NCI-H345 treated with DMSO at 0.1 percent for 48 hours (cell line): Measurements from ENCODE around the gene TEX22.

ENCODE experiments used
- DNase-seq: peaks from one replicate; lab custom pipeline; 2025; ENCODE audit not compliant: unreplicated experiment; lab: John Stamatoyannopoulos, UW

TEX22 gene

DNA sequence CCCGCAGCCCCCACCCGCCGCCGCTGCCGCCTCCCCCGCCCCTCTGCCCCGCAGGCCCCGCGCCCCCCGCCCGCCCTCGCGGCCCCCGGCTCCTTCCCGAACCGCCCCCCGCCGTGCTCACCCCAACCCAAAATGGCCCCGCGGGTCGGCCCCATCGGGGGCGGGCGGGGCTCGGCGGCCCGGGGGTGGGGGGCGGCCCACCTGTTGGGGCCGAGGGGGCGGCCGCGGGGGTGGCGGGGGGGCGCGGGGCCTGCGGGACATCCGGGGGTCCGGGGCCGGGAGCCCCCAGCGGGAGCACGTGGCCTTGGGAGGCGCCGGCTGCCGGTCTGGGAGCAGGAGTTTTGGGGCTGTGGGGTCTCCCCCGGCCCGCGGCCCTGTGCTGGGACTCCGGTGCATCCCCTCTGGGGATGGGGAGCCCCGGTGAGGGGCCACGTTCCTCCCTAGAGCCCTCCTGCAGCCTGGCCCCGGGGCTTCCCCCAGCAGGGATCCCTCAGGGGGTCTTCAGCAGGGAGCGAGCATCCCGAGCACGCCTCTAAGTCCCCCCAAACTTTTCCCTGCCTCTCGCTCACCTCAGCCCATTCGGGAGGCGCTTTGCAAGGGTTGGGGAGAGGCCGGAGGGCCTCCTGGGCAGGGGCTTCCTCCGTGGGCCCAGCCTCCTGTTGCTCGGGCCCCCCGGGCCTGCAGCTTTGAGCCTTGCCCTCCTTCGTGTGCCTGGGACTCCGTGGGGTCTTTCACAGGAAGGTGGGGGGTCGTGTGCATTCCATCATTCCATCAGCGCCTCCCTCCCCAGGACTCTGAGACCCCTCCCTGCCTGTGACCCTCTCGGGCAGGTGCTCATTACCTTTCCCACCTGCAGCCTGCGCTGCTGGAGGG lies 22.0 kb downstream of the TEX22 start:
- DNase-seq: no peak

DNA sequence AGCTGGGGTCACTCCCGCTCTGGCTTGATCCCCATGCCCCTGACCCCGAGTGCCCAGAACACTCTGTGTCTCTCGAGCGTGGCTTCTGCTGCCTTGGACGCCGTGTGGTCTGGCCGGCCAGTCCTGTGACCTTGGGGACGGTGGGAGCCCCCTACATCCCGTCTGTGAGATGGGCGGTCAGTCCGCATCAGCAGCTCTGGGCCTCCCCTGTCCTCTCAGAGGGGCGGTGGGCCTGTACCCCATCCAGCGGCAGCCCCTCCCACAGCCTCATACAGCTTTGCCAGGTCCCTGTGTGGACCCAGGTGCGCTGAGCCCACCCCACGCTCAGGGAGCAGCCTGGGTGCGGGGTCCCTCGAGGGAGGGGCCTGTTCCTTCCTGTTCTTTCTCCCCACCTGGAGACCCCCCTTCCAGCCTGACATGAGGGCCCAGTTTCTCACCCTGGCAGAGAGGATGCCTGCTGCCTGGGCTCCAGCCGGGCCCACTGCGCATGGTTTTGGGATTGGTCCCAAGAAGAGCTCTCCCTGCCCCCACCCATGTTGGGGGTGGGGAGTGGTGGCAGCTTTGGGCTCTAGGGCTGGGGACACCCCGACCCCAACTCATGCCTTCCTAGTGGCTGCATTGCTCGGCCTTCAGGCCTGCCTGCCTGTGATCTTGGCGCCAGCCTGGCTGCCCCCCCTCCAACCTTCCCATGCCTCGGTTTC lies 22.8 kb downstream of the TEX22 start:
- no peak for DNase-seq

GRCh38 chr14:105421723-105422615 lies 23.6 kb downstream of the TEX22 start:
- DNase-seq: no peak

DNA sequence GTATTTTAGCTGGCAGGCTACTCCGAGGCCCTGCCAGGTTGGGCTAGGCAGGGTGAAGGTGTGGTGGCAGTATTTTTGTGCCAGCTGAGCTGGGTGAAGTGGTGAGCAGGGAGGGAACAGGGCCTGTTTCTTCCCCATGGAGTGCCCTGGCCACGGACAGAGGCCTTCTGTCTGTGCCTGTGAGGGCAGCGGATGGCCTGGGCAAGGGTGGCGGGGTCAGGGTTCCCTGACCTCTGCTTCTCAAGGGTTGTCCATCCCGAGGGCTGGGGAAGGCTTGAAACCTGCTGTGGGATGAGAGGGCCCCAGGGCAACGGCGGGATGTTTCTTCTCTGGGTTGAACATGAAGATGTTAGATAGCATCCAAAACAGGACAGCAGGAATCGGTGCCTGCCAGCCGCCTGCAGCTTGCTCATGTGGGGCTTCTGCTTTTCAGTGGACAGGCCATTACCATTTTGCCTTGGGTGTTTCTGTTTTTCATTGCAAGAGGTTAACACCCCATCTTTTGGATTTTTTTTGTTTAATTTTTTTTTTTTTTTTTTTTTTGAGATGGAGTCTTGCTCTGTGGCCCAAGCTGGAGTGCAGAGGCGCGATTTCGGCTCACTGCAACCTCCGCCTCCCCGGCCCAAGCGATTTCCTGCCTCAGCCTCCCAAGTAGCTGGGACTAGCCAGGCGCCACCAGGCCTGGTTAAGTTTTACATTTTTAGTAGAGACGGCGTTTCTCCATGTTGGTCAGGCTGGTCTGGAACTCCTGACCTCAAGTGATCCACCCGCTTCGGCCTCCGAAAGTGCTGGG lies 24.6 kb downstream of the TEX22 start:
- no peak for DNase-seq

- DNase-seq: no peak
Measured at GRCh38 chr14:105423488-105424195, 25.3 kb downstream of the TEX22 start.

DNA sequence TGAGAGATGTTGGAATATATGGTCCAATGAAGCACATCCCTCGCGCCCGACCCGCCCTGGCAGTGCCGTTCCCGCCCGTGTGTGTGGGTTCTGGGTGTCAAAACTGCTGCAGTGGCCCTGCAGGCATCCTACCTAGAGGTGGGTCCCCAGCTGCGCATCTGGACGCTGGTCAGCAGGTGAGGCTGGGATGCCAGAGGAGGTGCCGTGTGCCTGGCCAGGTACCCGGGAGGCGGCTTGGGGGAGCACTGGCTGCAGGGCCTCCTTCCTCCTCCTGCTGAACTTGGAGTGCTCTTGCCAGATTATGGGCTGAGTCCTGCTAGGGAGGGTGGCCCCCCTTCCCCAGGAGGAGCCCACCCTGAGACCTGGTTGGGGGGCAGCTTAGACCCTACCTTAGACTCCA lies 26.5 kb downstream of the TEX22 start:
- no peak for DNase-seq

- DNase-seq: no peak
Measured at GRCh38 chr14:105425823-105426247, 27.5 kb downstream of the TEX22 start.

- DNase-seq: no peak
Measured at GRCh38 chr14:105426416-105427130, 28.2 kb downstream of the TEX22 start.

GRCh38 chr14:105427412-105427811 lies 29.1 kb downstream of the TEX22 start:
- DNase-seq: no peak

- DNase-seq: no peak
Measured at GRCh38 chr14:105427936-105428485, 29.7 kb downstream of the TEX22 start.

DNA sequence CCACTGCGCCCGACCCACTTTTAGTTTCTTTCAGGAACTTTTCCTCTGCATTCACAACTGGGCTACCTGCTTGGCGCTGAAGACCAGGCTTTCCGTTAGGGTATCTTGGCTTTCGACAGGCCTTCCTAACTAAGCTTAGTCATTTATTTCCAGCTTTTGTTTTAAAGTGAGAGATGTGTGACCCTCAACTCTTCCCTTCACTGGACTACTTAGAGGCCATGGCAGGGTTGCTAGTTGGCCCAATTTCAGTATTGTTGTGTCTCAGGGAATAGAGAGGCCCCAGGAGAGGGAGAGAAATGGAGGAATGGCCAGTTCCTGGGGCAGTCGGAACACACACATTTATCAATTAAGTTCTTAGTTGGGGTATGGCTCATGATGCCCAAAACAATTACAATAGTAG lies 31.7 kb downstream of the TEX22 start:
- DNase-seq: no peak

- no peak for DNase-seq
Measured at GRCh38 chr14:105430565-105430964, 32.2 kb downstream of the TEX22 start.

DNA sequence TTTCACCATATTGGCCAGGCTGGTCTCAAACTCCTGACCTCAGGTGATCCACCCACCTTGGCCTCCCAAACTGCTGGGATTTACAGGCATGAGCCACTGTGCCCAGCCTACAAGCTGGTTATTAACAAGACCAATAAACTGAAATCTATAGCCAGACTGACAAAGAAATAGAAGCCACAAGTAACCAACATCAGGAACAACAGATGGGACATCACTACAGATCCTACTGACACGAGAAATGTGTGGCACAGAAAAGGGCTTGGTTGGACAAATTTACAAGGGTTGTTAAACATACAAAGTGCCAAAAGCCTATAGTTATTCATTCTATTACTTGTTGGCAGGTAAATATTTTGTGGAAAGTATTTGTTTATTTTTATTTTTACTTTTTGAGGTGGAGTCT lies 32.9 kb downstream of the TEX22 start:
- no peak for DNase-seq

- no peak for DNase-seq
Measured at GRCh38 chr14:105432657-105433056, 34.3 kb downstream of the TEX22 start.

DNA sequence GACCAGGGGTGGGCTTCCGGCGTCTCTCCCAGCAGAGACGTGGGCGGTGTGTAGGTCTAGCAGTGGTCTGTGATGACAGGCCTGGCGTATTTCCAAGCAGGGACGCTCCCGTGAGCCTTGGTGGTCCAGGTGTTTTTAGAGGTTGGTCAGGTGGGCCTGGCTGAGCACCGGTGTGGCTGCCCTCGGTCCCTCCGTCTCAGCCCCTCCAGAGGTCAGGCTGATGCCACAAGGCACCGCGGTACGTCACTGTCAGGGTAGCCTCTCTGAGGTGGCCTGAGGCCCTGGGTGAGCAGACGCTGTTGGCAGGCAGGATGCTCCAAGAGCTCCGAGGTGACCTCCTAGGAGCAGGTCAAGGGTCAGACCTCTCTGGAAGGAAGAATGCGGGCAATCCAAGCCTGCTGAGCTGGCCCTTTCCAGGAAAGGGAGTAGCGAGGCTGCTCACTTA lies 34.8 kb downstream of the TEX22 start:
- DNase-seq: no peak

GRCh38 chr14:105436402-105436801 lies 38.1 kb downstream of the TEX22 start:
- DNase-seq: no peak

DNA sequence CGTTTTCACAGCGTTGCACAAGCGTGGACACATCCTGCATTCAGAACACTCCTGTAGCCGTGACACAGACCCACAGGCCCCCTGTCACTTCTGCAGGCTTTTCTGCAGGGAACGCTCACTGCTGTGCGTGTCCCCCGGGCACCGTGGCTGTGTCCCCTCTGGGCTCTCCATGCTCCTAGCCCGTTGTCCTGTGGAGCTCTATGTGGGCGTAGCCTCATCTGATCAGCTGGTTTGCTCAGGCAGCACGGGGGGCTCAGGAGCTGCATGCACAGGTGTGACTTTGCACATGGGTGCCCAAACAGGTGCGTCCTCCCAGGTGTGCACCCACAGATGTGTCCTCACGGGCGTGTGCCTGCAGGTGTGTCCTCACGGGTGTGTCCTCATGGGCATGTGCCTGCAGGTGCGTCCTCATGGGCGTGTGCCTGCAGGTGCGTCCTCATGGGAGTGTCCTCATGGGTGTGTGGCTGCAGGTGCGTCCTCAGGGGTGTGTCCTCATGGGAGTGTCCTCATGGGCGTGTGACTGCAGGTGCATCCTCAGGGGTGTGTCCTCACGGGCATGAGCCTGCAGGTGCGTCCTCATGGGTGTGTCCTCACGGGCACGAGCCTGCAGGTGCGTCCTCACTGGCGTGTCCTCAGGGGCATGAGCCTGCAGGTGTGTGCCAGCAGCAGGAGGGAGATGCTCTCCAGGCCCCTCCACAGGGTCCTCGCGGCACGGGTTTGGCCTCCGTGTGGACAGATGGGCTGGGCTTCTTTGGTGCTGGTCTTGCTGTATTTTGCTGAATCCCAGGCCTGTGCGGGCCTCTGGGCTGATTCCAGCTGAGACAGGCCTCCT lies 38.8 kb downstream of the TEX22 start:
- peak; percentile 34 for DNase-seq
